Endothelial cell of umbilical vein (primary cell): ENCODE data around the gene SPARC. TPM values are rescaled to one million over a fixed set of nuclear protein-coding genes. Genes with fewer than 3 reads are reported as not detected.
"Not testable (repeated sequence)": the region's sequence is repeated elsewhere in the genome, so short reads cannot be mapped to it uniquely, and the experiment has no call there.

ENCODE experiments used
- BruUV-seq: library from RNA; stranded (reverse); fragments of 400-500 nt; replicated peaks from 2 replicates; lab custom pipeline; 2021; lab: Mats Ljungman, UMichigan
- CTCF ChIA-PET: fragments of 300-600, 350-600 bp; sonication (Branson Sonifier 250); formaldehyde crosslinking; loops from one replicate; lab custom pipeline; 2021; ENCODE audit warnings: antibody characterized with exemption, inconsistent platforms; lab: Charles Lee
- POLR2A ChIA-PET: fragments of 300-600, 350-600 bp; sonication (Branson Sonifier 250); formaldehyde crosslinking; loops from one replicate; lab custom pipeline; 2021; ENCODE audit warnings: antibody characterized with exemption, inconsistent platforms; lab: Charles Lee
- DNase-seq: peaks from one replicate; pipeline ENCODE4 v3.0.0-alpha.2; 2011; ENCODE audit warnings: low read depth, low spot score
- FAIRE-seq: peaks from 2 replicates; lab custom pipeline; 2011; peaks lifted over from hg19 to GRCh38; lab: Jason Lieb, UNC
- H2AFZ ChIP-seq: 2 replicates; pipeline ENCODE4 v1.6.0; 2012; ENCODE audit warnings: low read depth, low read length, control low read depth, inconsistent platforms
- H3K27ac ChIP-seq: 2 replicates; pipeline ENCODE4 v1.5.1; 2011; ENCODE audit warnings: low read depth, mild to moderate bottlenecking, control low read depth, low read length, moderate library complexity; ENCODE audit not compliant: insufficient read depth
- H3K27me3 ChIP-seq, 2 experiments: 2 replicates each; pipeline versions ENCODE4 v1.6.0 to v1.6.1; 2011; ENCODE audit warnings: low read length in 2 of 2, mixed read lengths in 1 of 2; ENCODE audit not compliant: control insufficient read depth in 2 of 2, insufficient read depth in 2 of 2
- H3K36me3 ChIP-seq, 2 experiments: 2 replicates in 1 of 2; 3 replicates in 1 of 2; pipeline ENCODE4 v1.5.1; 2011; ENCODE audit warnings: low read length in 2 of 2, mild to moderate bottlenecking in 1 of 2, moderate library complexity in 1 of 2; ENCODE audit not compliant: control insufficient read depth in 2 of 2, insufficient read depth in 2 of 2; ENCODE audit errors: extremely low read depth in 1 of 2
- H3K4me1 ChIP-seq: 3 replicates; pipeline ENCODE4 v1.5.1; 2011; ENCODE audit warnings: mild to moderate bottlenecking, low read length; ENCODE audit not compliant: control insufficient read depth, insufficient read depth; ENCODE audit errors: extremely low read depth
- H3K4me2 ChIP-seq: 2 replicates; pipeline ENCODE4 v1.6.1; 2011; ENCODE audit warnings: low read length, control low read depth, mixed read lengths; ENCODE audit not compliant: insufficient read depth
- H3K4me3 ChIP-seq, 3 experiments: fragments of 200-600 bp in 1 of 3; sonication (generic), shearing (Covaris generic) in 1 of 3; replicated peaks in 1 of 3; 2 replicates each; pipeline ENCODE4 v1.5.1; 2011 to 2016; ENCODE audit warnings: control low read depth in 3 of 3, low read length in 3 of 3, mild to moderate bottlenecking in 2 of 3, inconsistent platforms in 1 of 3, low read depth in 1 of 3, moderate library complexity in 1 of 3; ENCODE audit not compliant: insufficient read depth in 1 of 3
- H3K79me2 ChIP-seq: 2 replicates; pipeline ENCODE4 v1.6.0; 2012; ENCODE audit warnings: low read length, inconsistent platforms; ENCODE audit not compliant: control insufficient read depth, insufficient read depth
- H3K9ac ChIP-seq: replicated peaks from 2 replicates; pipeline ENCODE3; 2011; ENCODE audit warnings: low read length, control low read depth; ENCODE audit not compliant: insufficient read depth; ENCODE audit errors: extremely low read depth
- H3K9me1 ChIP-seq: replicated peaks from 3 replicates; pipeline ENCODE4 v1.6.0; 2011; ENCODE audit warnings: mild to moderate bottlenecking, low read length; ENCODE audit not compliant: control insufficient read depth, insufficient read depth; ENCODE audit errors: extremely low read depth
- H3K9me3 ChIP-seq: replicated peaks from 2 replicates; pipeline ENCODE4 v1.5.1; 2012; ENCODE audit warnings: low read length, inconsistent platforms; ENCODE audit not compliant: control insufficient read depth, insufficient read depth
- H4K20me1 ChIP-seq: replicated peaks from 2 replicates; pipeline ENCODE3; 2011; ENCODE audit warnings: mild to moderate bottlenecking, low read length; ENCODE audit not compliant: control insufficient read depth, insufficient read depth; ENCODE audit errors: extremely low read depth
- CTCF ChIP-seq, 2 donors: IDR thresholded peaks; 1 replicate in 1 of 2; 2 replicates in 1 of 2; pipeline ENCODE4 v1.5.1; 2011; ENCODE audit warnings: low read length in 2 of 2, mild to moderate bottlenecking in 2 of 2, moderate library complexity in 2 of 2, control low read depth in 1 of 2, inconsistent platforms in 1 of 2, low read depth in 1 of 2; ENCODE audit not compliant: insufficient read depth in 1 of 2; ENCODE audit errors: extremely low read depth in 1 of 2
- EZH2 ChIP-seq: IDR thresholded peaks from 2 replicates; pipeline ENCODE4 v1.6.1; 2012; ENCODE audit warnings: borderline replicate concordance, low read depth, mild to moderate bottlenecking, moderate library complexity, low read length, inconsistent platforms; ENCODE audit not compliant: severe bottlenecking
- FOS ChIP-seq: IDR thresholded peaks from 2 replicates; pipeline ENCODE4 v1.6.1; 2011; ENCODE audit warnings: mild to moderate bottlenecking, low read length, moderate library complexity, borderline replicate concordance; ENCODE audit not compliant: insufficient read depth
- GATA2 ChIP-seq: IDR thresholded peaks from 2 replicates; pipeline ENCODE4 v1.7.0; 2011; ENCODE audit warnings: low read depth, mild to moderate bottlenecking, moderate library complexity, mixed read lengths, low read length; ENCODE audit not compliant: insufficient read length, insufficient read depth
- JUN ChIP-seq: IDR thresholded peaks from 2 replicates; pipeline ENCODE4 v1.6.1; 2011; ENCODE audit warnings: borderline replicate concordance, low read depth; ENCODE audit not compliant: insufficient read length, insufficient read depth
- MAX ChIP-seq: IDR thresholded peaks from 2 replicates; pipeline ENCODE4 v1.6.1; 2011; ENCODE audit not compliant: insufficient read depth, insufficient read length
- POLR2A ChIP-seq: IDR thresholded peaks from 2 replicates; pipeline ENCODE4 v1.6.1; 2012; ENCODE audit warnings: low read depth, mild to moderate bottlenecking, control low read depth, low read length
- POLR2AphosphoS5 ChIP-seq: IDR thresholded peaks from 2 replicates; pipeline ENCODE4 v1.6.1; 2012; ENCODE audit warnings: low read depth, mild to moderate bottlenecking, control low read depth, low read length, moderate library complexity; ENCODE audit not compliant: insufficient read depth
- dilution Hi-C: fragments of 300-500 bp; cut with MboI; formaldehyde crosslinking; loops from one replicate; pipeline ENCODE4 v1.15.0; 2019; ENCODE audit warnings: low sequenced_read_pairs; ENCODE audit not compliant: extremely low pct_ligation_motif_present
- intact Hi-C: fragments of 100-400 bp; cut with micrococcal nuclease; formaldehyde crosslinking; loops from one replicate; pipeline ENCODE4 v1.10.0; 2022
- polyA plus RNA-seq, 4 experiments: library from polyadenylated mRNA; depleted of rRNA in 3 of 4; stranded (reverse) in 3 of 4; unstranded in 1 of 4; fragments of >200 nt; gene quantifications; 2 replicates each; pipeline versions ENCODE4 v1.2.1 to v1.2.3, GENCODE V29; 2011 to 2012; ENCODE audit warnings: missing spikeins in 1 of 4
- total RNA-seq: library from RNA; stranded (reverse); gene quantifications from 2 replicates; pipeline ENCODE4 v1.2.3, GENCODE V29; 2021

The SPARC gene
- total and polyA plus RNA-seq, 2 donors (not counting 3 experiments of a cell fraction or from before 2014, with no cell fraction given) = 2,962 to 3,114 TPM

GRCh38 chr5:151691706-151692105 is 5.0 kb upstream of the SPARC start:
- Histone ChIP-seq H3K27me3 (no peaks in the 10 kb centered on the region), H4K20me1 (no peaks in the 10 kb centered on the region), H3K9ac (no peak overlapping the region), H2AFZ (no peak overlapping the region), H3K4me2 (no peak overlapping the region), H3K4me1 (peaks cover 8% of the 10 kb centered on the region), H3K79me2 (peaks cover 6% of the 10 kb centered on the region), H3K27ac (no peak overlapping the region), H3K4me3 (no peak overlapping the region), H3K9me3 (no peaks in the 10 kb centered on the region), H3K36me3 (no peaks in the 10 kb centered on the region), H3K9me1 (no peaks in the 10 kb centered on the region)
- BruUV-seq = no TSS peak
- DNase-seq = no peak
- POLR2A ChIA-PET = no interaction called here
- no peak for FAIRE-seq
- dilution Hi-C loops = no loop called here
- TF ChIP-seq GATA2 = no peak
- no peak for TF ChIP-seq POLR2AphosphoS5
- TF ChIP-seq CTCF (IDR thresholded peaks at IDR 0.05; ENCODE audit: extremely low read depth in 1 of 2, insufficient read depth in 1 of 2, low read depth in 1 of 2, low read length in 2 of 2) = no peak
- no peak for TF ChIP-seq EZH2
- no peak for TF ChIP-seq POLR2A
- TF ChIP-seq MAX = no peak
- TF ChIP-seq JUN = no peak
- TF ChIP-seq FOS = no peak
- intact Hi-C loops = no loop called here
- CTCF ChIA-PET = interaction anchor here (1.2 to 2.0 kb wide), 2 partner anchors 30 to 33 kb away, joined by 4 read pairs; no protein-coding TSS in a partner anchor

GRCh38 chr5:151689591-151689990 is 2.9 kb upstream of the SPARC start:
- H2AFZ ChIP-seq, H3K27ac ChIP-seq, dilution Hi-C loops, H3K36me3 ChIP-seq, DNase-seq, intact Hi-C loops, H3K9me1 ChIP-seq, H3K4me3 ChIP-seq, H4K20me1 ChIP-seq, BruUV-seq, H3K9ac ChIP-seq, H3K4me2 ChIP-seq, FAIRE-seq, H3K9me3 ChIP-seq, H3K27me3 ChIP-seq, POLR2A ChIA-PET: not testable (repeated sequence)
- H3K79me2 ChIP-seq = peaks cover 27% of the 10 kb centered on the region
- H3K4me1 ChIP-seq = peaks cover 11% of the 10 kb centered on the region
- CTCF ChIA-PET = interaction anchor here (1.0 to 2.0 kb wide), 3 partner anchors 10 to 46 kb away, joined by 3 to 6 read pairs (median 4); no protein-coding TSS in a partner anchor
